NCI-H2227 treated with DMSO at 0.1 percent for 48 hours (cell line): Measurements from ENCODE around the gene PIK3CG.
"Not testable (repeated sequence)": the region's sequence is repeated elsewhere in the genome, so short reads cannot be mapped to it uniquely, and the experiment has no call there.

Experiments
- DNase-seq: peaks from one replicate; lab custom pipeline; 2025; lab: John Stamatoyannopoulos, UW

Gene PIK3CG

DNA sequence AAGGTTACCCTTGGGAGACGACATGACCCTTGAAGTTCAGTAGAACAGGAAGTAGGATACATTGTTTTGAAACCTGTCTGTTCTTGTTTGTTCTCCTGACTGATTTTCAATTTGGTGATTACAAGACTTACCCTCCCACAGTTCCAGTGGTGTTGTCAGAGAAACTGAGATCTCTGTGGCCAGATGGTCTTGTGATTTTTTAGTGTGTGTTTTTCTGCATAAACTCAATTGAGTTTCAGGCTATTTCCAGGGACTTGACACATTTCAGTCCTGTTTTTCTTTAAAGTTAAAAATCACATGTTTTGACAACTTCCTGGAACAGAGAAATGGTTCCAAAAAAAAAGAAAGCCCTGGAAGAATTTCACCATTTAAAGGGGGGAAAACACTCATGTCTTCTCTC lies 22.3 kb downstream of the PIK3CG start:
- no peak for DNase-seq

DNA sequence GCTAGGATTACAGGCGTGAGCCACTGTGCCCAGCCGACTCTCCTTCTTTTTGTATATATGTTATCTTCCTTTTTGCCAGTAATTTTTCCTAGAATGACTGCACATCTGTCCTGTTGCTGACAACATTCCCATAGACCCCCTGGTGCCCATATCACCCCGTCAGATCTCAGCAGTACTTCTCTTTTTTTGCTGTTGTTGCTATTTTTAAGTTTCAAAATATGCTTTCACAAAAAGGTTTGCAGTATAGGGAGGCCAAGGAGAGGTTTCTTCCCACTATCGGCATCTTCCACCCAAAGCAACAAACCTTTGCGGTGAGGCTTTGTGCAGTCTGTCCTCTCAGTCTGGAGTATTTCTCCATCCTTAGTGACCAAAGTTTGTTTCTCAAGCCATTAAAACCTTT lies 23.1 kb downstream of the PIK3CG start:
- DNase-seq, result no peak

DNA sequence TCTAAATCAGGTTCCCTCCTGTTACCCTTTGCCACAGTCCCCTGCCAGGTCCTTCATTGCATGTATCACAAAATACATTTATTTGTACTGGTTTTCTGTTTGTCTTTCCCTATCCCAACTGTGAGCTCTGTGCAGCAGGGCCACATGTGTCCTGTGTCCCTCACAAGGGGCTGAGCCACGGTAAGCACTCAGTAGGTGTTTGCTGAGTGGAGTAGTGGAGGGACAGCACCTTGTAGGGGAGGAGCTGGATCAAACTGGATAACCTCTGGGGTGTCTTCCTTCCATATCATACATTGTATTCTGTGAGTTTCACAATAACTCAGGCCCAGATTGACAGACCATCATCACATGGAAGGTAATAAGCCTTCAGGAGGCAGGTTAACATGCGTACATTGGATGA lies 25.9 kb downstream of the PIK3CG start:
- DNase-seq, result no peak

- no peak for DNase-seq
These were observed 26.7 kb downstream of the PIK3CG start for GRCh38 chr7:106891548-106892410.

GRCh38 chr7:106893591-106893990 lies 28.5 kb downstream of the PIK3CG start:
- no peak for DNase-seq

DNA sequence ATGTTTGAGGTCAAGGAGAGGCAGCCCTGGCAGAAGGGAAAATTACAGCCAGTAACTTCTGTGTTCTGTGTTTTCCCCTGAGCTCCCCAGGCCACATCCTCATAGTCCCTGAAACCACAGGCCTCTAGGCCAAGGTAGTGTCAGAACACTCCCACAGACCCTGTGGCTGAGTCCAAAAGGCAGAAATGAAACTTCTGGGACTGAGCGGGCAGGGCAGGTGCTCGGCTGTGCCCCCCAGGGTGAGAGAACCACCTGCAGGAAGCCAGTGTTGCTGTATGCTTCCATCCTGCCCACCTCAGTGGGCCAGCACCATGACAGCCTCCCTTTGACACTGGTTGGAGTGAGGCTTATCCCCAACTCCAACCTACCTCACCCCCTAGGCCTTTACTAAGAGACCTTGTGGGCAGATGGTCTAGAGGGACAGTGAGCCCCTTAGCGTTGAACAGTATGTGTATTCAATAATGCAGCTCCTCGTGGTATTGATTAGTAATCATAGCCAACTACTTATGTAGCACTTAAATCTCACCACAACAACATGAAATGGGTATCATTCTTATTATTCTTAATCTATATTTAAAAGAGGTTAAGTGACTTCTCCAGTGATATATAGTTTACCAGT lies 30.3 kb downstream of the PIK3CG start:
- no peak for DNase-seq

DNA sequence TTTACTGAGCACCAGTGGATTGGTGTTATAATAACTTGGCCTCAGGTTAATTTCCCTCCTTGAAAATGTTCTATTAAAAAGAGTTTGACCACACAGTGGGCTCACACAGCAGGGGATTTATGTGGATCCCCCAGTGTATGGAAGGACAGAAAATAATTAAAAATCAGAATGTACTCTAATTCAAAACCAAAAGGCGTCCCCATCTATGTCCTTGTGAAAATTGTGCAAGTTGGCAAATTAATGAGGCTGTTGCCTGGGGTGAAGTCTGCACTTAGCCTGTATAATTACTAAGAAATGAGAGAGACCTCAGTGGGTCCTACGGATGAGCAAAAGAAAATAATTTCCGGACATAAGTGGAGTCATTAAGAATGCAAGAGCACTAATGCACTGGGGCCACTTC lies 31.1 kb downstream of the PIK3CG start:
- DNase-seq, result no peak

DNA sequence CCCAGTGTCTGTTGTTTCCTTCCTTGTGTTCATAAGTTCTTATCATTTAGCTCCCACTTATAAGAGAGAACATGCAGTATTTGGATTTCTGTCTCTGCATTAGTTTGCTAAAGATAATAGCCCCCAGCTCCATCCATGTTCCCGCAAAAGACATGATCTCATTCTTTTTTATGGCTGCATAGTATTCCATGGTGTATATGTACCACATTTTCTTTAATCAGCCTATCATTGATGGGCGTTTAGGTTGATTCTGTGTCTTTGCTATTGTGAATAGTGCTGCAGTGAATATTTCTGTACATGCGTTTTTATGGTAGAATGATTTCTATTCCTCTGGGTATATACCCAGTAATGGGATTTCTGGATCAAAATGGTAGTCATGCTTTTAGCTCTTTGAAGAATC lies 32.5 kb downstream of the PIK3CG start:
- not testable (repeated sequence) for DNase-seq

- not testable (repeated sequence) for DNase-seq
These were observed 33.9 kb downstream of the PIK3CG start for GRCh38 chr7:106898967-106899366.

DNA sequence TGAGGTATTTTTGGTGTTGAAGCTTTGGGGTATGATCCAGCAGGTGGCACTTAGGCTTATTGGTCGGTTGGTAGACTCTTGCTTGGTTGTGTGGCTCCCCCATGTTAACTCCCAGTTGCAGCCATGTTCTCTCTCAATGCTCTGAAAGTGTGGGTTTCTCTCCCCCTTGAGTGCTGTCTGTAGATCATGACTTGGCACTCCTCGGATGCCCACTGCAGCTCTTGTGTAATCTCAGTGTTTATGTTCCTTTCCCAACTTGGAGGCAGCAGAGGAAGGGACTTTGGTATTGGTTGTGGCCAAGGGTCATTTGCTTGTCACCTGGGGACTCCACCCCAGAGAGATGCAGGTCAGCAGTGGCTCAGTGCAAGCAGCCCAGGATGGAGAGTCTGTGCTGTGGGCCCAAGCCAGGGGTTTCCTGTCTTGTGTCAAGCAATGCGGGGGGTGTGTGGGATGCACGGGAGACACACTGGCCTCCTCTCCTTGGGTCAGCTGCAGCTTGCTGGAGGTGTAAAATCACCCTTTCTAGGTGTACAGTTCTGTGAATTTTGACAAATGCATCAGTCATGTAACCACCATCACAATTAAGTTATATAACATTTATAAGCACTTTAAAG lies 36.9 kb downstream of the PIK3CG start:
- no peak for DNase-seq

DNA sequence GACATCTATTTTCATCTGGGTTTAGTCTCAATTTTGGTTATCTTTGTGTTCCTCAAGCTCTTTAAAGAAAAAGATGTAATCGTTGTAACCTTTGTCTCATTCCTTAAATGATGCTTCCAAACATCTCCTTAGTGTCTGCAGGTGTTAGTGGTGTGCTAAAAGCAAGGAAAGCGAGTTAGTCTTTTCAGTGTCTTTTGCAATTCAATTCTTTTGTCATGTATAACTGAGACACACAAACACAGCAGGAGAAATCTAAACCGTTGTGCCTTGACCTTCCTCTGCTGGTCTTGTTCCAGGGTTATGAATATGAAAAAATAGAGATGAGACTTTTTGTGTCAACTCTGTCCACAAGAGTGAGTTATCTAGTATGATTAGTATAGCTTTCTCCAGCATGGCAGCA lies 40.7 kb downstream of the PIK3CG start:
- DNase-seq, result no peak

DNA sequence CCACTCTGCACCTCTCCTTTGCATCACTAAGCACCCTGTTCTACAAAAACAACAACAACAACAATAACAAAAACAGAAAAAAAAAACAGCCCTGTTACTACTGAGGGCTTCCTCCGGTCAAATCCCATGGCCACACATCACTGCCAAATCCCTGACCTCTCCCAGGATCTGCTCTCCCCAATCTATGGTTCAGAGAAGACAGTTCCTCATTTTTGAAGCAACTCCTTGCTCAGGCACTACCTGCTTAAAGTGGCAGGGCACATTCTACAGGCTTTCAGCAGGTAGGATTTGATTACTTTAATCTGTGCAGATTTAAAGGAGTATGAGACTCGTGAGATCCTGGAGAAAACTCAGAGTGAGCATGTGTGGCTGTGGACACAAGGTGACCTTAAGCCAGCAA lies 46.9 kb downstream of the PIK3CG start:
- DNase-seq, result no peak

DNA sequence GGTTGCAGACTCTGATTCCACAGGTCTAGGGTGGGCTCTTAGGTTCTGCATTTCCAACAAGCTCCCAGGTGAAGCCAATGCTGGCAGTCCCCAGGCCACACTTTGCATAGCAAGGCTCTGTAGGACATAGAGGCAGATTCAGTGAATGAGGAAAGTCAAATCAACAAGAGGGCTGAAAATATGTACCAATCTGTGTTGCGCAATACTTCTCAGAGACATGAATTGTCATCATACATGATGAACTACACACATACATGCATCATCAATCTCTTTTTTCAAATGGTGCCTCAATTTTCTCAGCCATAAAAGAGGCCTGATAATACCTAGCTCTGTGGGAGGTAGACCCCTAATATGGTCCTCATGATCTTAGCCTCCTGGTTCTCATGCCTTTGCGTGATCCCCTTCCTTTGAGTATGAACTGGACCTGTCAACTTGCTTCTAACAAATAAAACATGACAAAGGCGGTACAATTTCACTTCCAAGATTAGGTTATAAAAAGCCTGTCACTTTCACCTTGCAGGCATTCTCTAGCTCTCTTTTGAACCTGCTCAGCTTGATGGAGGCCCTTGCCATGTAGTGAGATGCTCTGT lies 49.0 kb downstream of the PIK3CG start:
- no peak for DNase-seq

DNA sequence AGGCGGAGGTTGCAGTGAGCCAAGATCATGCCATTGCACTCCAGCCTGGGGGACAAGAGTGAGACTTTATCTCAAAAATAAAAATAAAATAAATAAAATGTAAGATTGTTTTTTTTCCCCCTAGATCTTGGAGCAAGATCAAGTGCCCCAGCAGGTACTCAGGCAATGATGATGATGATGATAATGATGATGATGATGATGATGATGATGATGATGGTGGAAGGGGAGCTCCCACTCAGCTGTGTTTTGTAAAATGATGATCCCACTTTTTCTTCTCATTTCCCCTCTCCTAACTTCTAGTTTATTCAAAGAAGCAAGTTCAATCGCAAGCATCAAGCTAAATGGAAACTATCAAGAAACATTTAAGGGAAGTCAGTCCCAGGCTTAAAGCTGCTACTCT lies 50.3 kb downstream of the PIK3CG start:
- DNase-seq, result no peak

- no peak for DNase-seq
These were observed 50.8 kb downstream of the PIK3CG start for GRCh38 chr7:106915873-106916272.

- no peak for DNase-seq
These were observed 51.6 kb downstream of the PIK3CG start for GRCh38 chr7:106916679-106917078.

DNA sequence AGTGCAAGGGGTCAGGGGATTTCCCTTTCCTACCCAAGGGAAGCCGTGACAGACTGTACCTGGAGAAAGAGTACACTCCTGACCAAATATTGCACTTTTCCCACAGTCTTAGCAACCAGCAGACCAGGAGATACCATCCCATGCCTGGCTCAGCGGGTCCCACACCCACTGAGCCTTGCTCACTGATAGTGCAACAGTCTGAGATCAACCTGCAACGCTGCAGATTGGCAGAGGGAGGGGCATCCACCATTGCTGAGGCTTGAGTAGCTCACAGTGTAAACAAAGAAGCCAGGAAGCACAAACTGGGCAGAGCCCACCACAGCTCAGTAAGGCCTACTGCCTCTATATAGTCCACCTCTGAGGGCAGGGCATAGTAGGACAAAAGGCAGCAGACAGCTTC lies 53.9 kb downstream of the PIK3CG start:
- DNase-seq, result no peak

DNA sequence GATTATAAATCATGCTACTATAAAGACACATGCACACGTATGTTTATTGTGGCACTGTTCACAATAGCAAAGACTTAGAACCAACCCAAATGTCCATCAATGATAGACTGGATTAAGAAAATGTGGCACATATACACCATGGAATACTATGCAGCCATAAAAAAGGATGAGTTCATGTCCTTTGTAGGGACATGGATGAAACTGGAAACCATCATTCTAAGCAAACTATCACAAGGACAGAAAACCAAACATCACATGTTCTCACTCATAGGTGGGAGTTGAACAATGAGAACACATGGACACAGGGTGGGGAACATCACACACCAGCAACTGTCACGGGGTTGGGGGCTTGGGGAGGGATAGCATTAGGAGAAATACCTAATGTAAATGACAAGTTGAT lies 59.4 kb downstream of the PIK3CG start:
- DNase-seq, result not testable (repeated sequence)

- DNase-seq, result no peak
These were observed 61.8 kb downstream of the PIK3CG start for GRCh38 chr7:106926892-106927291.

GRCh38 chr7:106927536-106927935 lies 62.5 kb downstream of the PIK3CG start:
- DNase-seq, result no peak

- not testable (repeated sequence) for DNase-seq
These were observed 64.5 kb downstream of the PIK3CG start for GRCh38 chr7:106929616-106930015.

DNA sequence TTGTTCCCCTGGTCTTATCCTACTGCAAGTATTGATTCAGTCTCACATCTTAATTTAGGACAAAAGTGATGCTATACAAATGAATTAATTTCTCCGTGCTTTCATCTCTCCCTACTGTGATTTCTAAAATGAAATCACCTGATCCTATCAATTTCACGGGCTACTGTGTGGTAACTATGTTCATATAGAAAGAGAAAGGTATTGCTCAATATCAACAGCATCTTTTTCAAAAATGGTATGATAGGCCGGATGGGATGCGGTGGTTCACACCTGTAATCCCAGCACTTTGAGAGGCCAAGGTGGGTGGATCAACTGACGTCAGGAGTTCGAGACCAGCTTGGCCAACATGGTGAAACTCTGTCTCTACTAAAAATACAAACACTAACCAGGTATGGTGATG lies 71.2 kb downstream of the PIK3CG start:
- no peak for DNase-seq

- DNase-seq, result not testable (repeated sequence)
These were observed 73.0 kb downstream of the PIK3CG start for GRCh38 chr7:106938122-106938521.
